ENCODE measurements around the gene TSPO2.

The TSPO2 gene

DNA sequence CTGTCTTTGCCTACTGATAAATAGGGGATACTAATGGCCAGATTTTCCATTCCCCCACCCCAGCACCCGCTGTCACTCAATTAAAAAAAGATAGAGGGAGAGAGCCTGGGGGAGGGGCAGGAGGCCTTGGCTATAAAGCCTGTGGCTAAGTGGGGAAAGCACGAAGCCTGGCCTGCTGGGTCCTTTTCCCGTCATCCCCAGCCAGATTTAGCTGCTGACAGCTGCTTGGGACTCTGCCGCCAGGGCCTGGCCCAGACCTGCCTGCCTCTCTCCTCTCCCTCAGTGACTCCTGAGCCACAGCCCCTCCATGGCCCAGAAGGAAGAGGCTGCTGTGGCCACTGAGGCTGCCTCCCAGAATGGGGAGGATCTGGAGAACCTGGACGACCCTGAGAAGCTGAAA is 10.8 kb downstream of the TSPO2 start, which contains the start of gene APOBEC2:
APOBEC2 (plus strand) TSS at position 162 of the 400 bp plus-strand sequence; CDS start at position 308, 146 bp downstream.
- no peak for DNase-seq

- no peak for DNase-seq
Measured at GRCh38 chr6:41054511-41054910, 12.2 kb downstream of the TSPO2 start.

- no peak for DNase-seq
Measured at GRCh38 chr6:41055149-41055548, 12.9 kb downstream of the TSPO2 start.

DNA sequence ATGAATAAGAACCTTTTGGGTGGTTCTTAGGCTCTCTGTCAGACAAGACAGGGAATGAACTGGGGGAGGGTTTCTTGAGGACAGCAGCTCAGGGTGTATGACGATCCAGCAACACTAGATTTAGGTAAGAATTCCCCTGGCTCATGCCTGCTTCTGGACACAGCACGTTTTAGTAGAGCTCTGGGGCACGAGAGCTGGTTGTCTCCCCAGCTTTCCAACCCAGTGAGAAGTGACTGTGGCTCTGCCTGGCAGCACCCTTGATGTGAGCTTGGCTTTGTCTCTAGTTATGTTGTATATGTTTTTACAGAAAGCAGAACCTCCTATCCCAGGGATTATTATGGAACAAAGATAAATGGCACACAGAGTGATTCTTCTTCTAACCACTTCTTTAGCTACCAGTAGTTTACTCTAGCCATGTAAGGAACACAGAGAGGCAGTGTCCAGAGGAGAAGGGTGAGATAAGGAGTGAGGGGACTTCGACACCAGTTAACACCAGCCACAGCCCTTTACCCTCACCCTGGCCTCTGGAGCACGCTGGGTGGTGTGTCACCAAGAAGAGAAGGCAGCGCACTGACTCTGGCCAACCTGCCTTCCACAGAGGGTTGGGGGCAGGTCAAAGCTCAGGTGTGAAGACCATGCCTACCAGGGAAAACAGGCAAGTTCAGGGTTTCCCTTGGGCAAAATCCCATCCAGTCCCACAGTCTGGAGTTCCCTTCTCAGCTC is 14.7 kb downstream of the TSPO2 start:
- DNase-seq = no peak

GRCh38 chr6:41058783-41059181 is 16.5 kb downstream of the TSPO2 start:
- no peak for DNase-seq

- peak; percentile 50 for DNase-seq
Measured at GRCh38 chr6:41059556-41059955, 17.3 kb downstream of the TSPO2 start.

DNA sequence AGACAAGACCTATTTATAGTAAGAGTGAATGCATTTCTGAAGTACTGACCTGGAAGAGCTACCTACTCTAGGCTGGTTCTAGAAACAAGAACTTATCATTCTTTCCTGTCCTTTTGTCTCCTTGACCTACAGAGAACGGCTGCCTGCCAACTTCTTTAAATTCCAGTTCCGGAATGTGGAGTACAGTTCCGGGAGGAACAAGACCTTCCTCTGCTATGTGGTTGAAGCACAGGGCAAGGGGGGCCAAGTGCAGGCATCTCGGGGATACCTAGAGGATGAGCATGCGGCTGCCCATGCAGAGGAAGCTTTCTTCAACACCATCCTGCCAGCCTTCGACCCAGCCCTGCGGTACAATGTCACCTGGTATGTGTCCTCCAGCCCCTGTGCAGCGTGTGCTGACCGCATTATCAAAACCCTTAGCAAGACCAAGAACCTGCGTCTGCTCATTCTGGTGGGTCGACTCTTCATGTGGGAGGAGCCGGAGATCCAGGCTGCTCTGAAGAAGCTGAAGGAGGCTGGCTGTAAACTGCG is 19.0 kb downstream of the TSPO2 start:
- no peak for DNase-seq

DNA sequence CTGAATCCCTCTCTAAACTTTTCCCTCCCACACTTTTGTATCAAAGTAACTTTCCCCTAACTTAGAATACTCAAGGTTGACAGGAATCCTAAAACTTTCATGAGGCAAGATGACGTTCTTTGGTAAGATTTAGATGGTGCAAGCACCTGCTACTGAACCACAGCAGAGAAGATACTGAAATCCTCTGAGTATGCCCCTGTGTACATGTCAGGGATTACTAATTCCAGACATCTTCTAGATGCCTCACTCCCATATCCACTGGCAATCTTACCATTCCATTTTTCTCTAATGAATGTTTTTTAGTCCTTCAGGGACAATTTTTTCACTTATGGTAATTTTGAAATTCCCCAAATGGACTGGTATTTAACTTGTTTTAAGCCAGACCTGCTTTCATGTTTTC is 19.8 kb downstream of the TSPO2 start:
- DNase-seq = no peak

GRCh38 chr6:41063884-41064285 is 21.6 kb downstream of the TSPO2 start:
- no peak for DNase-seq

DNA sequence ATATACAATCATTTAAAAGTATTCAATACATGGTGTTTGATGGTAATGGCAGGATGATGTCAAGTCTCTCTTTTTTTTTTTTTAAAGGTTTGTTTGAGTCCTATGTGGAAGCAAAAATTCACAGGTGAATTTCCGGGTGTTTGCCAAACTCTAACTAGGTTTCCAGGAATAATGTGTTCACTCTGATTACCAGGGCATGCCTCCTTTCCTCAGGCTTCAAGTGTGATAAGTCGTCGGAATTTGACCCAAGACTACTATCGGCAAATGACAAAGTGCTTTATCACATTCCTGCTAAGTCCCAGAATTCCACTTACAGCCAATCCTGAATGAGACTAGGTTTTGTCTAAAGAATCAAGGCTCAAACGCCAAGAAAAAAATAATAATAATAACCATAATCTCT is 22.6 kb downstream of the TSPO2 start:
- DNase-seq = no peak

DNA sequence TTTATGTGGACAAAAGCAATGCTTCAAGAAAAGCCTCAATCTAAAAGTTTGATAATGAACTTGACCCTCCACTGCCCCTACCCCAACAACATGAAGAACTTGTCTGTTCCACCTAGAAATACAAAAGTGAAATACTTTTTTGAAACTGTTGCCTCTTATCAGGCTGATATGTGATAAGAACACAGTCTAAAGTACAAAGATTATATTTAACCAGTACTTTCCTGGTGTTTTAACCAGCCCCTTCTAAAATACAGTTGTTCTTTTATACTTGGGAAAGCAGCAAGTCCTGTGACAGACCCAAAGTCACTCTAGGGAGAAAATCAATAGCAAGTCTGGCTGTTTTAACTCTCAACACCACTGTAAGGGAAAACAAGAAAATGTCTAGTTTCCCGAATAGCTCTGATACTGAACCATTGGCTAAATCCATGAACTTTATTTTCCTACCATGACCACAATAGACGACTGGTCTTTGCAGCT is 23.3 kb downstream of the TSPO2 start:
- no peak for DNase-seq

- peak; percentile 82 for DNase-seq
Measured at GRCh38 chr6:41066867-41067304, 24.6 kb downstream of the TSPO2 start.

DNA sequence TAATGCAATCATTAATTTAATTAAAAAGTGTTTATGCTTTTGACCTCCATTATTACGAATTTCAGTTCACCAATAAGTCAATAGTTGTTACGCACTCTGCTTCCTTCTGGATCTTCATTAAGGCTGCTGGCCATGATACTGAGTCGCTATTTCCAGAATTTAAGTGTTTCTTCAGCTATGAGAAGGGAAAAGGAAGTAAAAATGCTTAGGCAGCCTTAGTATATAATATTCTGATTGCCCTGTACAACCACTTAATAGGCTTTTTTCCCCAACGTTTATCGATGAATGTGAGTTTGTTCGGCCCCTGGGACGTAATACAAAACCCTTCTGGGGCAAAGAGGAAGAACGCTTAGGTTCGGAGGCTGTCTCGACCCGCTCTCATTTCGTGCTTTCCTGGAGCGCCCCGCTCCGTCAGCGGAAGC is 29.2 kb downstream of the TSPO2 start:
- DNase-seq = no peak

GRCh38 chr6:41071923-41072835 is 29.9 kb downstream of the TSPO2 start, which contains the start of gene OARD1:
Gene OARD1 (minus strand): TSS chr6:41072356. CDS start chr6:41071634, 722 bp downstream.
- peak; percentile 100 for DNase-seq

DNA sequence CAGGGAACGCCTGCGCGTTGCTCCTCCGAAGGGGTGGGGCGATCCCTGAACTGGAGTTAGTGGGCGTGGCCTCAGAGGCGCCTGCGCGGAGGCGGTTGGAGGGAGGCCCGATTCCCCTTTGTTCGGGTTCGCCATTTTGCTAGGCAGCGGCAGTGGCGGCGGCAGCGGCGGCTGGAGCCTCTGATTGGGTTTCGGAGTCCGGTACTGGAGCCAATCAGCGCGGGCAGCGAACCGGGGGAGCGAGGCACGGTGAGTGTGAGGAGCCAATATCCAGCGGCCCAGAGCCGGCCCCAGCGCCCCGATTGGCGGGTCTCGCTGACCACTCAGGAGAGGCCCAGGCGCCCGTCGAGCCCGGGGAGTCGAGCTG is 30.6 kb downstream of the TSPO2 start, which contains the start of gene NFYA:
NFYA (plus strand) TSS at position 139 of the 367 bp plus-strand sequence. CDS start 6,116 bp downstream, outside the sequence.
- no peak for DNase-seq

DNA sequence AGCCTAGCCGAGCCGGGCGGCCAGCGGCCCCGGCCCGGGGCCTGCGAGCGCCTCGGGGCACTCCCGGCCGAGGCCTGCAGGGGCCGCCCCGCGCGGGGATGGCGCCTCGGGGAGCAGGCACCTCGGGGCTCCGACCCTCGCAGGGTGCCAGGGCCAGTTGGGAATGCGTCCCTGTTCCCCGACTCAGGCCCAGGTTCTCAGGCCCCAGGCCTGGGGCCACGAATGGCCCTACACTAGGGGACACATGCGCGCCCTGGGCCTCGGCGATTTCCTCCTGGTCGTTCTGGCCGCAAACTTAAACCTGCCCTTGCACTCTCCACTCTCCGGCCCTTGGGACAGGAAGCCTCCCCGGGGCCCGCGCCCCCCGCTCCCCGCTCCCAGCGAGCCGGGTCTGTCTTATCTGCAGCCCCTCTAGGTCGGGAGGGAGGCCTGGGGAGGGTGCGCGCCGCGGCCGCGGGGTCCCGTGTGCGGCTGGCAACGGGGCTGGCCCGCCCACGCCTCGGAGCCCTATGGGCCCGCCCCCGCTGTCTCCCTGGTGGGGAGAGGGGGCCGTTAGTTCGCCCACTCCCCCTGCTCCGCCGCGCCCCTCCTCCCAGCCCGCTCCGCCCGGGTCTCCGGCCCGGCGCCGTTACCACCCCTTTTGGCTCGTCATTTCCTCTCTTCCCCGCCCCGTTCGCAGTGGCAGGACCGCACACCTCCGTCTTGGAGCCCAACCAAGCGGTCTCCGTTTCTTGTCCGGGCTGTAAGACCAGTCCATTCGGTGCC is 31.1 kb downstream of the TSPO2 start:
- DNase-seq = peak; percentile 81

DNA sequence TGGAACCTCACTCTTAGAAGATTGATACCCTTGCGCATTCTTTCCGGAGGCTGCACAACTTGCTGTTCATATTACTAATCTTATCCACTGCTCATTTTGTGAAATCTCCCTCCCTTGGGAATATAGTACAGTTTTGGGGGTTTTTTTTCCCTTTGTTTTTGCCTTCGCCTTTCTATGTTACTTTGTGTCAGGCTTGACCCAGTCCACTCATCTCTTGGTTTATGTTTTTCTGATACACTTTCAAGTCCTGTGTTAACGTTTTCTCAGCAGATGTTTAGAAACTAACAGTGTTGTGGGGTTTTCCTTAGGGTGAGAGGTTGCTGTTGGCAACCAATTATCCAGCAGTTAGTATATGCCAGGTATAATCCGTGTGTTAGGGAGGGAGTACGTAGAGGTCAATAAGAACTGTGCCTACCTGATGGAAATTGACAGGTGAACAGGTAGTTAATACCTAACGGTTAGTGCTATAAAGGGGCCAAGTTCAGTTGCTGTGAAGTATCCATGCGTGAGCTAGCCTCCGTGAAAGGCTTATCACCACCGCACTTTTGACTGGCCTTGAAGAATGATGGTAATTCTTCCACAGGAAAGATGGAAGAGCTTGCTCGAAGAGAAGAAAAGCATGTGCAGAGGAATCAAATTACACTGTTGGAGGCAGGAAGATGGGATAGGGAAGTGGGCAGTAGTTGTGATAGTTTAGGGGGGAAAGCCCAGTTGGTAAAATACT is 31.9 kb downstream of the TSPO2 start:
- peak; percentile 27 for DNase-seq

DNA sequence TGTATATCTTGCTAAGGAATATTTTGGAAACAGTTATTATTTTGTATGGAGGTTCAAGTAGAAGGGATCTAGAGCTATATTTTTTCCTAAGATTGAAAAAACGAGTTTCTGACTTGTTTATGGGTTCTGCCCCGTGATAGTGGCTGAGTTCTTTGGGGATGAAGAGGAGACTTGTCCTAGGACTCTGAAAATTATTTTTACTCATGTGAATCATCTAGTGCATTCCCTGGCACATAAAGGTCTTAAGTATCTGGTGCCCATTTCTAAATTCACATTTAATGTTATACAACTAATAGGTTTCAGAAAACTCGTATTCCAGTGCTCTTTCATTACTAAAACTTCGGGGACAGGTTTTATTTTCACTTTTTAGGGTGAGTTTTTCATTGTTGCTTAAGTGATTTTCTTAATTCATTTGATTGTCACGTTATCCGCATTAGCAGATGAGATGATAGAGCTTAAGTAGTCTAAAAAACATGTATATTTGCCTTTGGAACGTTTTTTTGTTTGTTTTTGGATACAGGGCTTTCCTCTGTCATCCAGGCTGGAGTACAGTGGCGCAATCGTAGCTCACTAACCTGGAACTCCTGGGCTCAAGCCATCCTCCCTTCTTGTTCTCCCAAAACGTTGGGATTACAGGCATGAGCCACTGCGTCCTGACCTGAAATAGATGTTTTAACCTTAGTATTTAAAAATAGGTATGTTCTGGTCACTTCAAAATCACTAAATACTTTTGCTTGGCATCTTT is 32.6 kb downstream of the TSPO2 start:
- no peak for DNase-seq

DNA sequence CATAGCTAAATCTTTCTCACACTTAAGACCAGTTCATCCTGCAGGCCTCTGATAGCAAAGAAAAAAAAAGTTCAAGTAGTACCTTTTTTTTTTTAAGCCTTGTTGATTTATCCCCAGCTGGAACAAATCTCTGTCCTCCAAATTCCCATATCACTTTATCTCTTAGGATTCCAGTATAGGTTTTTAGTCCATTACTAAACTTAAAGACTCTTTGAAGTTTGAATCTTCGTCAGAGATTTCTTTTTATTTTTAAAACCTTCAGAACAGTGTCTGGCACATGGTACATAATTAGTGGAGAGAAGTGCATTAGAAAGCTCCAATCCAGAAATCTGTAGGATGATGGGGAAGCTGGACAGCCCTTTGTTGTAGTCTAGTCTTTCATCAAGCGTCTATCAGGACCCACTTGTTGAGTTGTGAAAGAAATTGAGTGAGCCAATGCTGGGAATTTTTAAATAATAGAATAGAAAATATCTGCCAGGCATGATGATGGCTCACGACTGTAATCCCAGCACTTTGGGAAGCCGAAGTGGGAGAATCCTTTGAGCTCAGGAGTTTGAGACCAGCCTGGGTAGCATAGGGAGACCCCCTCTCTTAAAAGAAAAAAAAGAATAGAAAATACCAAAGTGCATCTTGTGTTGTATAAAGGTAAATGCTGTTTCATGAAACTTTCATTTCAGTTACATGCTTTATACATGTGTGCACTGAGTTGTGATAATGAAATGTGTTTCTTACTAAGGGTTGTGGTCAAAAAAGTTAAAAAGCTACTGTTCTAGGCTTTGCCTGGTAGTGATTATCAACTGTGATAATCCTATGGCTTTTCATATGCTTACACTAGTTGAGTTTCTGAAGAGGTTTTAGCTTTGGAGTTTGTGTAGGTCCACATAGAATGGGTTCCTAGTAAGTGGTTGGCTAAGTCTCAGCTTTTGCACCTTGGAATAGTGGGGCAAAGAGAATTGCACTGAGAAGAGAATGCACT is 33.7 kb downstream of the TSPO2 start:
- DNase-seq = no peak

- no peak for DNase-seq
Measured at GRCh38 chr6:41077536-41077935, 35.3 kb downstream of the TSPO2 start.
